Measurements from ENCODE around the gene PMFBP1. TPM values are rescaled to one million over a fixed set of nuclear protein-coding genes. Genes with fewer than 3 reads are reported as not detected.

Gene PMFBP1
- total RNA-seq, 1 experiment from 2014 or later, result 2.7 TPM

GRCh38 chr16:72139908-72140307 lies 32.0 kb downstream of the PMFBP1 start:
- no peak overlapping the region for H2BK12ac ChIP-seq (ENCODE audit: insufficient read length, low read depth, low read length)
- H3K27me3 ChIP-seq (ENCODE audit: insufficient read depth, low read length), result no peaks in the 10 kb centered on the region
- H3K23ac ChIP-seq (ENCODE audit: insufficient read length, low read depth, low read length), result no peak overlapping the region
- H3K79me1 ChIP-seq (ENCODE audit: insufficient read depth, low read depth, low read length, poor library complexity, severe bottlenecking), result no peaks in the 10 kb centered on the region
- Mint-ChIP-seq H3K4me1 (peaks cover 3 to 6% of the 10 kb centered on the region in 2 experiments; a peak in 1 of 4 replicates), H3K4me3 (no peak overlapping the region), H3K36me3 (ENCODE audit: insufficient read depth in 1 of 3, low read depth in 3 of 3) (no peaks in the 10 kb centered on the region), H3K27me3 (ENCODE audit: low read depth) (peaks cover under 1% of the 10 kb centered on the region; the same call in 1 of the 2 replicates), H3K27ac (no peak overlapping the region), H3K9me3 (no peaks in the 10 kb centered on the region)
- no peak overlapping the region for H4K8ac ChIP-seq (replicated peaks; ENCODE audit: insufficient read length, low read depth, low read length)
- no peaks in the 10 kb centered on the region for H3K4me1 ChIP-seq (ENCODE audit: insufficient read depth, low read length)
- no peaks in the 10 kb centered on the region for H4K20me1 ChIP-seq (ENCODE audit: control insufficient read depth, insufficient read depth, insufficient read length)
- no peaks in the 10 kb centered on the region for H3K23me2 ChIP-seq (ENCODE audit: insufficient read length, low read depth, low read length, poor library complexity, severe bottlenecking)
- no peak for TF ChIP-seq CTCF (conservative IDR thresholded peaks at IDR 0.05)
- H3T11ph ChIP-seq (ENCODE audit: low read length), result no peak overlapping the region
- no peak overlapping the region for H3K4ac ChIP-seq (ENCODE audit: low read depth, low read length)
- H3K18ac ChIP-seq (ENCODE audit: insufficient read length, low read depth, low read length), result no peak overlapping the region
- no peak overlapping the region for H3K9ac ChIP-seq (ENCODE audit: extremely low read depth, insufficient read length, low read length)
- DNase-seq, result no peak
- no peak overlapping the region for H2BK15ac ChIP-seq (ENCODE audit: low read depth, low read length)
- no peak overlapping the region for H4K5ac ChIP-seq (ENCODE audit: insufficient read length, low read depth, low read length)
- H2BK20ac ChIP-seq (ENCODE audit: low read depth, low read length, poor library complexity, severe bottlenecking), result no peak overlapping the region
- no peak overlapping the region for H3K56ac ChIP-seq (ENCODE audit: insufficient read length, low read depth, low read length)
- H2BK5ac ChIP-seq (ENCODE audit: insufficient read length, low read length), result no peak overlapping the region
- H3K9me3 ChIP-seq (ENCODE audit: control insufficient read depth, low read depth, low read length), result no peaks in the 10 kb centered on the region
- no peak overlapping the region for H3K27ac ChIP-seq (ENCODE audit: insufficient read length, low read depth, low read length)
- H2AK5ac ChIP-seq (ENCODE audit: insufficient read length, low read length), result no peak overlapping the region
- no peak overlapping the region for H4K91ac ChIP-seq (ENCODE audit: insufficient read length, low read depth, low read length)
- no peak overlapping the region for H2BK120ac ChIP-seq (ENCODE audit: low read depth, low read length, poor library complexity, severe bottlenecking)
- no peak overlapping the region for H3K4me2 ChIP-seq (ENCODE audit: insufficient read depth, insufficient read length, low read length)
- WGBS (ENCODE audit: extremely low coverage, insufficient read length, low lambda C conversion rate), result no CpG with 5 or more reads among the region's 2 CpGs
- H3K14ac ChIP-seq (ENCODE audit: insufficient read depth, low read length), result no peak overlapping the region
- no peaks in the 10 kb centered on the region for H3K79me2 ChIP-seq (ENCODE audit: insufficient read depth, low read length)
- no peak overlapping the region for H2AFZ ChIP-seq (ENCODE audit: low read length)
